Skin epidermis (tissue), 12 donors: ENCODE measurements around the gene GPR18.
"Not testable (repeated sequence)": the region's sequence is repeated elsewhere in the genome, so short reads cannot be mapped to it uniquely, and the experiment has no call there.

Source experiments
- H3K27ac ChIP-seq, 21 experiments: fragments of 200-600 bp; sonication (generic) in 11 of 21; one replicate each; pipeline ENCODE4 v1.5.0; 2020; ENCODE audit warnings: mild to moderate bottlenecking in 3 of 21, inconsistent platforms in 2 of 21, moderate library complexity in 2 of 21
- H3K4me3 ChIP-seq, 7 experiments: fragments of 200-600 bp; sonication (generic) in 2 of 7; one replicate each; pipeline ENCODE4 v1.5.0; 2020; ENCODE audit warnings: inconsistent platforms in 2 of 7, mild to moderate bottlenecking in 2 of 7, moderate library complexity in 1 of 7

GPR18 gene

DNA sequence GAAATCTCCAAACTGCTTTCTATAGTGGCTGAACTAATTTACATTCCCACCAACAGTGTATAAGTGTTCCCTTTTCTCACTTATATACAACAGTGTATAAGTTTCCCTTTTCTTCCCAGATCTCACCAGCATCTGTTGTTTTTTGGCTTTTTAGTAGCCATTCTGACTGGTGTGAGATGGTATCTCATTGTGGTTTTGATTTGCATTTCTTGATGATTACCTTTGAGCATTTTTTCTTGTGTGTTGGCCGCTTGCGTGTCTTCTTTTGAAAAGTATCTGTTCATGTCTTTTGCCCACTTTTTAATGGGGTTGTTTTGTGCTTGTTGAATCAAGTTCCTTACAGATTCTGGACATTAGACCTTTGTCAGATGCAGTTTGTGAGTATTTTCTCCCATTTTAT, 8.6 kb downstream of the GPR18 start:
- not testable (repeated sequence) for H3K4me3 ChIP-seq, H3K27ac ChIP-seq

DNA sequence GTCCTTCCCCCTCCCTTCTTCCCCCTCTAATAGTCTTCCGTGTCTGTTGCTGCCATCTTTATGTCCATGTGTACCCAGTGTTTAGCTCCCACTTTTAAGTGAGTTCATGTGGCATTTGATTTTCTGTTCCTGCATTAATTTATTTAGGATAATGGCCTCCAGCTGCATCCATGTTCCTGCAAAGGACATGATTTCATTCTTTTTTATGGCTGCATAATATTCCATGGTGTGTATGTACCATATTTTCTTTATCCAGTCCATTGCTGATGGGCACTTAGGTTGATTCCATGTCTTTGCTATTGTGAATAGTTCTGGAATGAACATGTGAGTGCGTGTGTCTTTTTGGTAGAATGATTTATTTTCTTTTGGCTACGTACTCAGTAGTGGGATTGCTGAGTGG, 9.0 kb downstream of the GPR18 start:
- not testable (repeated sequence) for H3K27ac ChIP-seq, H3K4me3 ChIP-seq

DNA sequence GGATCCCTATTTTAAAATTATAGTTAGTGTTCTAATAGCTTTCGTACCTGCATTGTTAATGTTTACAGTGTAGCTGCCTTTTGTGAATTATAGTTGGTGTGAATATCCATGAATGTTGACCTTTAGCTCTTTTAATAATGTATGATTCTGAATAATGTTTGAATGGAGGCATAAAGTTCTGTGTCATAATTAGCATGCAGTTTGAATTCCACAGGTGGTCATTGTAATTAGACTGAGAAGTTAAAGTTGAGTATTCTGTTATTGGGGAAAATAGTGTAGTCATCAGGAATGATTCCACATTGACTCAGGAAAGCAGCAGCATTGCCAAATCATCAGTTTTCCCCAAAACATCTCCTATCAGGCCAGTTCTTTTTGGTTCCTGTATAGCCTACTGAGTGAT, 12.1 kb downstream of the GPR18 start:
- H3K4me3 ChIP-seq: no peak overlapping the region
- H3K27ac ChIP-seq: no peak overlapping the region

DNA sequence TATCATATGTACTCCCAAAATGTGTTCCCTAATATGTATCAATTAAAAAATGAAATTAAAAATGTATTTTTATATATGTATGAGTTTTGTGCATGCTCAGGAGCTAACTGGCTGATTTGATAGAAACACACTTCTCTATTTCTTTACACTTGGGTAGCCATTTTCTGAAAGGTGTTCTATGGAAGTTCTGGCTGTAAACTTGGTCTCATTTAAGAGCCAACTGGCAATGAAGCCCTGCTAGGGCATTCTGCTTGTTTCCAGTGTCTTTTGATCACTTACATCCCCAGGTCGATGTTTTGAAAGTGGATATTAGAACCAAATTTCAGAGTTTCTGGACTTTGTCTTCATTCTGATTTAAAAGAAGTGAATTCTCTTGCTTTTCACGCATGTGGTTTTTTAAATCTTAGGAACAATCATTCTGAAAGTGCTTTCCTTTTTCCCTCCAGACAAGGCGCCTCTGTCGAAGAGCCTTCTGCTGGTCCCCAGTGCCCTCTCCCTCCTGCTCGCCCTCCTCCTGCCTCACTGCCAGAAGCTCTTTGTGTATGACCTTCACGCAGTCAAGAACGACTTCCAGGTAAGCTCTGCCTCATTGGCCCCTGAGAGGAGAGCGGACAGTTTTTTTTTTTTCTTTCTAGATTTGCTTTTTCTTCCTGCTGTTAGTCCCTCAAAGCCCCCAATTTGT, 20.1 kb downstream of the GPR18 start:
- H3K4me3 ChIP-seq: no peak overlapping the region

DNA sequence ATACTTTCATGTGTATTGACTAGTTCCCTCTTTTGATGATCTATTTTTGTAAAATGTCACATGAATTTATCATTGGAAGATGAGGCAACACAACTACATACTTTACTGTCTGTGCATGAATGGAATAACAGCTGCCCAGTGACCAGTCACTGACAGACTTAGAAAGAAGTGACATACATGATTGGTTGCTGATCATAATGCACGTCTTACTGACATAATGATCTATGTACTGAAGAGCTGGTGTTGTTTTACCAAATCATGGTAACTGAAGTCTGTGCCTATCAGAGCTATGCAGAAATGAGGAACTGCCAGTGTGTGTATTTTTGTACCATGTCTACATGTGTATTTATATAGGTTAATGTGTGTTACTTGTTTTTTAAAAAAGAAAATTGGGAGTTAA, 26.5 kb downstream of the GPR18 start:
- no peak overlapping the region for H3K4me3 ChIP-seq
- H3K27ac ChIP-seq: peak overlapping the region in 2 of 21 experiments; percentile 18 to 44

More for the DNA sequence above, 20.1 kb downstream of the GPR18 start:
- H3K27ac ChIP-seq: peak overlapping the region in 13 of 21 experiments; percentile 7 to 82 (median 60)

DNA sequence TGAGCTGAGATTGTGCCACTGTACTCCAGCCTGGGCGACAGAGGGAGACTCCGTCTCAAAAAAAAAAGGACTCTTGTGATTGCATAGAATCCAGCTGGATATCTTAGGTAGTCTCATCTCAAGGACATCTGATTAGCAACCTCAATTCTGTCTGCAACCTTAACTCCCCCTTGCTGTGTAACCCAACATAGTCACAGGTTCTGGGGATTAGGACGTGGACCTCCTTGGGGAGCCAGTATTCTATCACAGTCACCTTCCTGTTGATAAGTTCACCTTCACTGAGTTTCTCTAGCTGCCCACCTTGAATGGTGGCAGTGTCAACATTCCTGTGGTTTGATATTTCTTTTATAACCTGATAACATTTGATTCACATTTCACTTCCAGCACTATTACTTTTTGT, 27.2 kb downstream of the GPR18 start:
- H3K27ac ChIP-seq: peak overlapping the region in 2 of 21 experiments; percentile 44 to 51
- H3K4me3 ChIP-seq: no peak overlapping the region

DNA sequence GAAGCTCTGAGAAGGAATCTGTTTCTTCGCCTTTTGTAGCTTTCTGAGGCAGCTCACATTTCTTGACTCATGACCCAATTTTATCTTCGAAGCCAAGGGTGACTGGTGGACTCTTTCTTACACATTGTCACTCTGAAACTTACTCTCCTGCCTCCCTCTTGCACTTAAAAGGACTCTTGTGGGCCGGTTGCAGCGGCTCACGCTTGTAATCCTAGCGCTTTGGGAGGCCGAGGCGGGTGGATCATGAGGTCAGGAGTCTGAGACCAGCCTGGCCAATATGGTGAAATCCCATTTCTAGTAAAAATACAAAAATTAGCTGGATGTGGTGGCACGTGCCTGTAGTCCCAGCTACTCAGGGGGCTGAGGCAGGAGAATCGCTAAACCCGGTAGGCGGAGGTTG, 27.6 kb downstream of the GPR18 start:
- not testable (repeated sequence) for H3K4me3 ChIP-seq
- peak overlapping the region in 2 of 21 experiments; percentile 44 to 51 for H3K27ac ChIP-seq

DNA sequence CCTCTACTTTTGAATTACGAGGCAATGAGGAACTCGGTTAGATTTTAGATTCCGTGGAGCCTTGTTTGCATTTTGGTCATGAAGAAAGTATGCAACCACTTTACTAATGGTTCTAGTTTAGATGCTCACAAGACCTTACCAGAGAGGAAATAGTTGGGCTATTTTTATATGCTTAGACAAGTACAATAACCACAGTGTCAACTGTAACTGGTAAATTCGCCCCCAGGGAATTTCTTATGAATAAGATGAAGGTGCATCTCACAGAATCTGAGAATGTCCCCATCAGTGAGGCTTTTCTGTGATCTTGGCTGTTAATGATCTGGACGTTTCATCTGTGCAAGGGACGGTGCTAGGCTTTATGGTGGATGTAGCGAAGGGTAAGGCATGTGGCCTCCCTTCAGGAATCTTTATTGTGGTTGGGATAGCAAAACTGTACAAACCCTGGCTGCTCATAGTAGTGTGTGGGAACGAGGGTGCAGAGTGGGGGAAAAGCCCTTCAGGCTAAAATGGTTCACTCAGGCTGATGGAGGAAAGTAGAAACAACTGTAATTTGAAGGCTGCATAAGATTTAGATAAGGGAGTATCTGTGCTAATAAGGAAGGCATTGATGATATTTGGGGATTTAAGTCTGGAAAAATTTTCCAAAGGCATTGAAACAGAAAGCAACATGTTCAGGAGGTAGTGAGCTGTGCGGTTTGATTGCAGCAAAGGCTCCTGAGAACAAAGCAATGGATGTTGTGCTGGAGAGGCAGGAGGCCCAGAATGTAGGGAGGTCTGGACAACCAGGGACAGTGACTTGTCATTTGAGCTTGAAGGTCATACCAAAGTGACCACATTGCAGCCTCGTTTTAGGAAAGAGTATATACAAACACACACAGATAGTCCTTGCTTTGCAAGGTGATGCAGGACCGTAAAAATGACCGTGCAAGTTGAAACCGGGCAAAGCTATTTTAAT, 29.2 kb downstream of the GPR18 start:
- Histone ChIP-seq H3K4me3 (no peak overlapping the region), H3K27ac (peak overlapping the region in 10 of 21 experiments; percentile 6 to 70 (median 30))

DNA sequence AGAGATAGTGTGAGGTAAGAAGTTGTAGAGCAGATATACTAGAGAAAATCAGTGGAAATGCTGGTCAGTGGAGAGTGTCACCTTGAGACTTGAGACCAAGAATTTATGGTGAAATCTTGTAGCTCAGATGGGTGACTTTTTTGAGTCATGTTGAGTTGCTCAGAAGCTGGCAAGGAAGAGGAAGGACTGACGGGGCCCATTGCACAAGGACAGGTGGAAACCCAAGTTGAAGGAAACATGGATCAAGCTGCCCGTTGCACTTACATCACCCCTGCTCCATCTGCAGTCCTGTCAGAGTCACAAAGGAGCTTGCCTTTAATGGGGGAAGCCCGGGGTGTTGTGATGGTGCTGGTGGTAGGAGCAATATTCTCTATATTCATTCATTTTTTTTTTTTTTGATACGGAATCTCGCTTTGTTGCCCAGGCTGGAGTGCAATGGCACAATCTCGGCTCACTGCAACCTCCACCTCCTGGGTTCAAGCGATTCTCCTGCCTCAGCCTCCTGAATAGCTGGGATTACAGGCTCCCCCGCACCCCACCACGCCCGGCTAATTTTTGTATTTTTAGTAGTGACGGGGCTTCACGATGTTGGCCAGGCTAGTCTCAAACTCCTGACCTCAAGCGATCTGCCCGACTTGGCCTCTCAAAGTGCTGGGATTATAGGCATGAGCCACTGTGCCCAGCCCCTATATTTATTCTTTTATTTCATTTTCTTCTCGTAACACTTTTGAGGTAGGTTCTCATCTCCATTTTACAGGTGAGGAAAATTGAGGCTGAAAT, 30.1 kb downstream of the GPR18 start:
- H3K27ac ChIP-seq: peak overlapping the region in 5 of 21 experiments; percentile 16 to 70 (median 44)
- no peak overlapping the region for H3K4me3 ChIP-seq

DNA sequence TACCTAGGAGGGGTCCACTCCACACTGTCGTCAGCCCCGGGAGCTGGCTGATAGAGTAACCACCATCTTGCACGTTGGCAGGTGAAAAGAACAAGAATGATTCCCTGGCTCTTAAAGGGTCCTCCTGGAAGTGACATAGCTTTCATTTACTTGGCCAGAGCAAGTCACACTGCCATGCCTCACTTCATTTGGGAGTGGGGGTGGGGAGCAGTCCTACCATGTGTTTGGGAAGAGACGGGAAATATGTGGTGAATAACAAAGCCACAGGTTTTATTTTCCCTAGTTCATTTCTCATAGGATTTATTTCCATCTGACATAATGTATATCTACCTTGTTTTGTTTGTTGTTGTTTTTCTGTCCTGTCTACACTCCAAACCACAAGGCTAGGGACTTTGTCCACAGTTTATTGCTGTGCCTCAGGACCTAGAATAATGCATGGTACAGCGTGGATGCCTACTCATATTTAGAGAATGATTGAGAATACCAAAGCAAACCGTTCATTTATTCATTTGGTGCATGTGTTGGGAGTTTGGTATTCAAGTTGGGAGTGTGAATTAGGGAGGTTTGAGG, 30.8 kb downstream of the GPR18 start:
- Histone ChIP-seq H3K4me3 (no peak overlapping the region), H3K27ac (peak overlapping the region in 1 of 21 experiments; percentile 44)

DNA sequence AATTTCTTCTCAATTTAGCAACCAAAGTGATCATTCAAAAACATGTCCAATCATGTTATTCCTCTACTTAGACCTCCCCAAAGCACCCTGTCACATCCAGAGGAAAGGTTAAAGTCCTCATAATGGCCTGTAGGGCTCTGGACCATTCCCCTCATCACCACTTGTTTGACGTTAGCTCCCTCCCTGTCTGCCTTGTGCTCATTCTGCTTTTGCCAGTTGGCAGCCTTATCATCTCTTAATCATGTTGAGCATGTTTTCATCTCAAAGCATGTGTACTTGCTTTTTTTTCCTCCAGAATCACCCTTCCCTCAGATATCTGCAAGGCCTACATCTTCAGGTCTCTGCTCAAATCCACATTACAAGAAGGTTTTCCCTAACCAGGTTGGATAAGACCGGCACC, 31.7 kb downstream of the GPR18 start:
- peak overlapping the region in 1 of 21 experiments; percentile 44 for H3K27ac ChIP-seq
- no peak overlapping the region for H3K4me3 ChIP-seq

DNA sequence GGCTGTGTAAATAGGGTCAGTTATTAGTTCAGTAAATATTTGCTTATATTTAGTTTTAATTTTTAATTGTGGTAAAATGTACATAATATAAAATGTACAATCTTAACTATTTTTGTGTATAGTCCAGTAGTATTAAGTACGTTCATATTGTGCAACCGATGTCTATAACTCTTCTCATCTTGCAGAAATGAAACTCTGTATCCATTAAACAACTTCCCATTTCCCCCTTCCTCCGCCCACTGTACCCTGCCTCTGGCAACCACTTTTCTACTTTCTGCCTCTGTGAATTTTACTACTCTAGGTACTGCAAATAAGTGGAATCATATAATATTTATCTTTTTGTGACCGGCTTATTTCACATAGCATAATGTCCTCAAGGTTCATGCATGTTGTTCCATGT, 33.1 kb downstream of the GPR18 start:
- peak overlapping the region in 1 of 21 experiments; percentile 44 for H3K27ac ChIP-seq

DNA sequence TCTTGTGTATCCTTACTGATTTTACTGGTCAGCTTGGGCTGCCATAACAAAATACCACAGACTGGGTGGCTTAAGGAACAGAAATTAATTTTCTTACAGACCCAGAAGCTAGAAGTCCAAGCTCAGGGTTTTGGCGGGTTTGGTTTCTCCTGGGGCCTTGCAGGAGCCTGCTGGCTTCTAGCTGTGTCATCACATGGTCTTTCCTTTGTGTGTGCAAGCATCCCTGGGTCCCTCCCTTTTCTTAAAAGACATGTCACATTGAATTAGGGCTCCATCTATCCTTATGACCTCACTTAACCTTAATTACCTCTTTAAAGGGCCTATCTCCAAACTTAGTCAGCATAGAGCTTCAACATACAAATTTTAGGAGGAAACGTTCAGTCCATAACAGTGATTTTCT, 34.2 kb downstream of the GPR18 start:
- Histone ChIP-seq H3K27ac (peak overlapping the region in 4 of 21 experiments; percentile 5 to 51 (median 38)), H3K4me3 (no peak overlapping the region)

More for the DNA sequence above, 33.1 kb downstream of the GPR18 start:
- H3K4me3 ChIP-seq: no peak overlapping the region

DNA sequence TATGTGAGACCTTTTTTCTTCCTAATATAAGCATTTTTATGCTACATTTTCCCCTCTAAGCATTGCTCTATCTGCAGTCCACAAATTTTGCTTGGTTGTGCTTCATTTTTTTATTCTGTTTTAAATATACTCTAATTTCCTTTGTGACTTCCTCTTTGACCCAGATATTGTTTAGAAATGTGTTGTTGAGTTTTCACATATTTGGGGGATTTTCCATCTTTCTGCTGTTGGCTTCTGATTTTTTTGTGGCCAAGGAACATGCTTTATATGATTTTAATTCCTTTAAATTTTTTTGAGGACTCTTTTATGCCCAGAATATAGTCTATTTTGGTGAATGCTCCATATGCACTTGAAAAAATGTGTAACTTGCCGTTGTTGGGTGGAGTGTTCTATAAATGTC, 34.6 kb downstream of the GPR18 start:
- Histone ChIP-seq H3K27ac (peak overlapping the region in 4 of 21 experiments; percentile 5 to 51 (median 38)), H3K4me3 (no peak overlapping the region)

DNA sequence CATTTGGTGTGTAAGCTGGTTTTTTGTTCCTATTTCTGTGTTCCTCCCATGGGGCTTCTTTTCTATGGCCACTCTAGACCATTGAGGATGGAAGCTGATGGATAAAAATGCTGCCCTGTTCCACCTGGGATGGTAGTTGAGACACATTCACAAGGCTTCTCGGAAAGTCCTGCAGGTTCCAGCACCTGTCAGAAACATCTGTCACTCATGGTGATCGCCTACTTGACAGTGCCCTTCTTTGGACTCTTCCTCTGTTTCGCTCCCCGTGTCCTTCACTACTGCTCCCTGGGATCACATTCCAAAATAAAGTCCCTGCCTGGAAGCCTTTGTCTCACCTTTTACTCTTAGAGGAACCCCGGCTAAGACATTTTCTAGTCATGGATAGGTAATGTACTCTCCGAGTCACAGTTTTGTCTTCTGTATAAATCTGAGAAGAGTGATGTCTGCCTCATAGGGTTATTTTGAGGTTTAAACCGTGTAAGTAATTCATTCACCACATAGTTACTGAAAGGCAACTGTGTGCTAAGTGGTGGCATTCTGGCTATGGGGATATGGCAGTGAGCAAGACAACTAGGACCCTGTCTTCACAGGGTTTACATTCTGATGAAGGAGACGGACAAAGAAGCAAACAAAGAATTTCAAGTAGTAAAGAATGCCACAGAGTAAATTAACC, 36.5 kb downstream of the GPR18 start:
- Histone ChIP-seq H3K27ac (peak overlapping the region in 1 of 21 experiments; percentile 85), H3K4me3 (no peak overlapping the region)

DNA sequence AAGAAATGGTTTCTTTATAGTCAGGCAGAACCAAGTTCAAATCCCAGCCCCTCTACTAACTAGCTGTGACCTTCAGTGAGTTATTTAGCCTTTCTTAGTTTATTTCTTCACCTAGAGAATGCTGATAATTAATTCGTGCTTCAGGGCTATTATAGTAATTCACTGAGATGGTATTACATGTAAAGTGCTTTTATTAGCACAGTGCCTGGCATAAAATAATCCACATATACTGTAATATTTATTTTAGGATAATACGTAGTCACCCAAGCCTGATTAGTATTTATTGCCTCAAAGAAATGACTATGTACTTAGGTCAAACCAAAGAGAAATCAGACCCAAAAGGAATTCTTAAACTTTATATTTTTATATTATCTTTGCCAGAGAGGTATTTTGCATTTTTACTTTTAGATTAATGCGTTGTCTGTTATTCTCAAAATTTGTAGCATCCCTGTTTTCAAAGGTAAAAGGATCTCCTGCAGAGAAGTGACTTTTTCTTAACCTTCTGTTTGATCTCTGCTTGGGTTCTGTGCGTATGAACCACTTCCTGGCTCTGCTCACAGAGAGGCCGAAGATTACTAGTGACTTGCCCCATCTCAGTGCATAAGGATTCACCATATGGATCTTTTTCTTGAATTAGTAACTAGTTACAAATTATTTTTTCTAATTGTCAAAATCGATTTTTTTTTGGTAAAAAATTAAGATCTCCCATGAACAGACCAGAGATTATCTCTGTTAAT, 37.8 kb downstream of the GPR18 start:
- H3K27ac ChIP-seq: peak overlapping the region in 4 of 21 experiments; percentile 0 to 85 (median 64)
- no peak overlapping the region for H3K4me3 ChIP-seq

DNA sequence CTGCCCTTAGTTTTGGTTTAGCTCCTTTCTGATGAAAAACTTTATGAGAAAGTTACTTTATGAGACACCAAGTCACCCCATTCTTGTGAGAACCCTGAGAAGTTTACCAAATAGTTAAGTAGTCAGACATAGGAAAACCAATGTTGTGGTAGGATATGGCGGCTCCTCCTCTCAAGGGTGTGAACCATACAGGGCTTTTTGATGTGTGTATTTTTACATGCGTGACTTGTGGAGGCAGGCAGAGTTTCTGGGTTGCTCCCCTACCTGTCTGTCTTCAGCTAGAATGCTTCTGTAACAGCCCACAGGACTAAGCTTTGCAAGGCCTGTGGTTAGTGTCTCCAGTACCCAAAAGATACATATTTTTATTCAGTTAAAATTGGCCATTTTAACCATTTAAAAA, 39.2 kb downstream of the GPR18 start:
- Histone ChIP-seq H3K4me3 (no peak overlapping the region), H3K27ac (peak overlapping the region in 17 of 21 experiments; percentile 16 to 85 (median 56))

DNA sequence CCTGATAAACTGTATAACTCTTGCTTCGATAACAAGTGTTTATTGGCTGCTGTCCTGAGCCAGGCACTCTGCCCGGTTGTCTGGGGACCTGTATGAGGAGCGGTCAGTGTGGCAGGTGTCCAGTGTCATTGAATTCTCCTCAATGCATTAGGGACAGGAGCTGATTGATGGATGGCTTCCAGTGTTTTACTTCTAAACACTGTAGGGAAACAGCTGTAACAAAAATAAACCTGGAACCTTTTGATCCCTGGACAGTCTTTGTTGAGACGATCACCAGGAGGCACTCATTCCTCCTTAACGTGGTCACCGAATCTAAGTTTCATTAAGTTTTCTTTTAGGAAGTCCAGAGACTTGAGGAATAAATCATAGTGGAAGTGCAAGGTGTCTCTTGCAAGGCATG, 39.6 kb downstream of the GPR18 start:
- Histone ChIP-seq H3K4me3 (no peak overlapping the region), H3K27ac (peak overlapping the region in 16 of 21 experiments; percentile 16 to 85 (median 56))
